ENCODE results near the gene EPHA8.

Gene EPHA8

DNA sequence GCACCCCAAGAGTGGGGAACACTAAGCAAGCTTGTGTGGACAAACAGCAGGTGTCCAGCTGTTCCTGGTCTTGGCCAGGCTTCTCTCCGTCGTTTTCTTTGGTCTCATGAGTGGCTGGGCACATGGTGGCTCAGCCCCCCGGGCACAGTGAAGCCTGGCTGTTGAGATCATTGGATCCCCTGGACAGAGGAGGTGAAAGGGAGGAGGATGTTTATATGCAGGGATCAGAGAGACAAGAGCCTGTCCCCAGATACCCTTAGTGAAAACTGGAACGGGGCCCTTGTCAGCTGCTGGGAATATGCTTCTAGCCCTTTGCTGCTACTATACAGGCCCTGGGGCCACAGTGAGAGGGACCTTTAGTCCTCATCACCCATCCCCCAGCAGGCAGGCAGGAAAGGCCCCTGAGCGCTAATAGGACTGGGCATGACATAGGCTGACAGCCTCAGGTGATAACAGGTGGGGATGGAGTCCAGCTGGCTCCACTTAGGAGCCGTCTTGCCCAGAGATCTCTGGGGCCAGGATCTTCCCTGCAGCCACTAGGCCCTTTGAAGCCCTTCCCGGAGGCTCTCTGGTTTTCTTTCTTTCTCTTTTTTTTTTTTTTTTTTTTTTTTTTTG is 16.4 kb downstream of the EPHA8 start:
- Histone ChIP-seq H2AFZ (ENCODE audit: low read length) (no peak overlapping the region), H3K27ac (replicated peaks; ENCODE audit: low read length) (no peak overlapping the region), H2AK5ac (ENCODE audit: low read depth, low read length) (no peak overlapping the region), H3K4me3 (ENCODE audit: low read length in 2 of 2) (no peak overlapping the region), H3K23ac (ENCODE audit: low read depth, low read length, poor library complexity) (peak overlapping the region; percentile 20), H3K36me3 (replicated peaks in 1 of 2; ENCODE audit: control insufficient read depth in 2 of 2, insufficient read depth in 2 of 2, low read length in 2 of 2) (peaks cover 0 to 9% of the 10 kb centered on the region in 2 donors), H2BK120ac (ENCODE audit: low read depth, low read length) (no peak overlapping the region), H3K4me2 (ENCODE audit: insufficient read depth, low read length, poor library complexity, severe bottlenecking) (no peak overlapping the region), H2BK5ac (ENCODE audit: low read length) (no peak overlapping the region), H4K8ac (ENCODE audit: low read depth, low read length) (no peak overlapping the region), H3K27me3 (ENCODE audit: control insufficient read depth in 3 of 3, insufficient read depth in 3 of 3, low read depth in 1 of 3, low read length in 3 of 3) (peaks cover 0 to 42% (median 7%) of the 10 kb centered on the region in 3 experiments), H3K14ac (ENCODE audit: low read length) (no peak overlapping the region), H3K4ac (ENCODE audit: low read length) (no peak overlapping the region), H2BK15ac (ENCODE audit: low read length) (no peak overlapping the region), H2BK12ac (ENCODE audit: low read length) (no peak overlapping the region), H3K9ac (ENCODE audit: low read depth, low read length, poor library complexity) (peak overlapping the region; percentile 35), H3K18ac (ENCODE audit: low read length) (peak overlapping the region; percentile 36), H4K91ac (ENCODE audit: low read depth, low read length, poor library complexity) (no peak overlapping the region), H3K79me1 (ENCODE audit: low read depth, low read length) (no peaks in the 10 kb centered on the region), H3K4me1 (ENCODE audit: control insufficient read depth in 2 of 2, insufficient read depth in 1 of 2, low read depth in 1 of 2, low read length in 2 of 2) (no peaks in the 10 kb centered on the region), H3K9me3 (replicated peaks in 1 of 2; ENCODE audit: control insufficient read depth in 2 of 2, insufficient read depth in 1 of 2, low read depth in 1 of 2, low read length in 2 of 2) (peaks cover 3 to 19% of the 10 kb centered on the region in 2 donors)
- WGBS, 2 donors (ENCODE audit: extremely low coverage in 2 of 2, insufficient read length in 2 of 2, insufficient replicate concordance in 1 of 2): no CpG with 5 or more reads among the region's 7 CpGs
- DNase-seq (ENCODE audit: low spot score): no peak

DNA sequence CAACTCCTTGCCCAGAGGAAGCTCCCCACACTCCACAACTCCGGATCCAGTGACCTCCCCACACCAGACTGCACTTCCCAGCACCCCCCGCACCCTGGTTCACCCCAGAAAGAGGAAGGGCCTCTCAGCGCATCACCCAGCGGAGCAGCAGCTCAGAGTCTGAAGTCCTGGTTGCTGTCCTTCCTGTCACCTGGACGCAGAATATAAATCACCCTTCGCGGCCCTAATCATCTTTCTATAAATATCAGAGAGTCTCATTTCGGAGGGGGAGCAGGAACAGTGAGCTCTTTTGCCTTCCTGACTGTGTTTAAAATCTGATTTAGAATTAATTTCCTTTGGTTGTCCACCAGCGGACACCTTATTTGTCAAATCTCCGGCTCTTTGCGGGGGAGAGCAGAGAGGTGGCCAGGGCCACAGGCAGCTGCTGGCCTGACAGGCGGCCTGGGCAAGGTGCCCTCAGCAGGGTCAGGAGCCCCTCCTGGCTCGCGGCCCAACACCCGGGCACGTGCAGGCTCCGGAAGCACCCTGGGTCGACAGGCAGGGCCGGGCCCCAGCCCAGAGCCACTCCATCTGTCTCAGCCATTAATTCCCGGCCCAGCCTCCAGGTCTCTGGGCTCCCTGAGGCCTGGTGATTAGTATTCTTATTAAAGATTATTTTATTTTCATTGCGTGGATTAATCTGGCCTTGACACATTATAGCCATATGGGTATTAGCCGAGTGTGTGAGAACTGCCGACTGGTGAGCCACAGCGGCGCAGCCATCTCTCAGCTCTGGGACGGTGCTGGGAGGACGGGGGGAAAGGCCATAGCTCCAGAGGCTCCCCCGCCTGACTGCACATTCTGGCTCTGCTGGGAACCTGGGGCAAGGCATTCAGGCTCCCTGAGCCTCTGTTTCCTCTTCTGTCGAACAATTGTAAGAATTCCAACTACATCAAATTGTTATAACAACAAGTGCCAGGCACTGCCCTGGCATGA is 19.7 kb downstream of the EPHA8 start:
- no peak overlapping the region for H3K4me2 ChIP-seq (ENCODE audit: insufficient read depth, low read length, poor library complexity, severe bottlenecking)
- no peak overlapping the region for H3K4me3 ChIP-seq (ENCODE audit: low read length in 2 of 2)
- H2AK5ac ChIP-seq (ENCODE audit: low read depth, low read length): no peak overlapping the region
- no peak overlapping the region for H2BK120ac ChIP-seq (ENCODE audit: low read depth, low read length)
- H3K9ac ChIP-seq (ENCODE audit: low read depth, low read length, poor library complexity): no peak overlapping the region
- H3K14ac ChIP-seq (ENCODE audit: low read length): no peak overlapping the region
- no peak overlapping the region for H3K4ac ChIP-seq (ENCODE audit: low read length)
- H3K27ac ChIP-seq (replicated peaks; ENCODE audit: low read length): no peak overlapping the region
- no peak overlapping the region for H2BK15ac ChIP-seq (ENCODE audit: low read length)
- no peak overlapping the region for H4K91ac ChIP-seq (ENCODE audit: low read depth, low read length, poor library complexity)
- peaks cover 0 to 7% of the 10 kb centered on the region in 2 donors for H3K36me3 ChIP-seq (replicated peaks in 1 of 2; ENCODE audit: control insufficient read depth in 2 of 2, insufficient read depth in 2 of 2, low read length in 2 of 2)
- no peaks in the 10 kb centered on the region for H3K79me1 ChIP-seq (ENCODE audit: low read depth, low read length)
- DNase-seq (ENCODE audit: low spot score): no peak
- no peak overlapping the region for H3K23ac ChIP-seq (ENCODE audit: low read depth, low read length, poor library complexity)
- H4K8ac ChIP-seq (ENCODE audit: low read depth, low read length): no peak overlapping the region
- no peak overlapping the region for H2BK12ac ChIP-seq (ENCODE audit: low read length)
- H2AFZ ChIP-seq (ENCODE audit: low read length): no peak overlapping the region
- no peak overlapping the region for H3K18ac ChIP-seq (ENCODE audit: low read length)
- WGBS, 2 donors (ENCODE audit: extremely low coverage in 2 of 2, insufficient read length in 2 of 2, insufficient replicate concordance in 1 of 2): no CpG with 5 or more reads among the region's 29 CpGs
- no peaks in the 10 kb centered on the region for H3K4me1 ChIP-seq (ENCODE audit: control insufficient read depth in 2 of 2, insufficient read depth in 1 of 2, low read depth in 1 of 2, low read length in 2 of 2)
- H3K27me3 ChIP-seq (ENCODE audit: control insufficient read depth in 3 of 3, insufficient read depth in 3 of 3, low read depth in 1 of 3, low read length in 3 of 3): peaks cover 0 to 58% (median 6%) of the 10 kb centered on the region in 3 experiments
- H3K9me3 ChIP-seq (replicated peaks in 1 of 2; ENCODE audit: control insufficient read depth in 2 of 2, insufficient read depth in 1 of 2, low read depth in 1 of 2, low read length in 2 of 2): peaks cover 1 to 15% of the 10 kb centered on the region in 2 donors
- no peak overlapping the region for H2BK5ac ChIP-seq (ENCODE audit: low read length)

- Histone ChIP-seq H3K27ac (replicated peaks; ENCODE audit: low read length) (no peak overlapping the region), H2BK15ac (ENCODE audit: low read length) (no peak overlapping the region), H2BK12ac (ENCODE audit: low read length) (no peak overlapping the region), H3K9ac (ENCODE audit: low read depth, low read length, poor library complexity) (no peak overlapping the region), H2BK5ac (ENCODE audit: low read length) (no peak overlapping the region), H3K79me1 (ENCODE audit: low read depth, low read length) (no peaks in the 10 kb centered on the region), H2BK120ac (ENCODE audit: low read depth, low read length) (no peak overlapping the region), H3K4me2 (ENCODE audit: insufficient read depth, low read length, poor library complexity, severe bottlenecking) (no peak overlapping the region), H3K4ac (ENCODE audit: low read length) (no peak overlapping the region), H2AFZ (ENCODE audit: low read length) (no peak overlapping the region), H4K91ac (ENCODE audit: low read depth, low read length, poor library complexity) (no peak overlapping the region), H3K9me3 (replicated peaks in 1 of 2; ENCODE audit: control insufficient read depth in 2 of 2, insufficient read depth in 1 of 2, low read depth in 1 of 2, low read length in 2 of 2) (peaks cover 0 to 4% of the 10 kb centered on the region in 2 donors), H3K36me3 (replicated peaks in 1 of 2; ENCODE audit: control insufficient read depth in 2 of 2, insufficient read depth in 2 of 2, low read length in 2 of 2) (no peaks in the 10 kb centered on the region), H3K23ac (ENCODE audit: low read depth, low read length, poor library complexity) (no peak overlapping the region), H3K18ac (ENCODE audit: low read length) (no peak overlapping the region), H3K4me1 (ENCODE audit: control insufficient read depth in 2 of 2, insufficient read depth in 1 of 2, low read depth in 1 of 2, low read length in 2 of 2) (no peaks in the 10 kb centered on the region), H4K8ac (ENCODE audit: low read depth, low read length) (no peak overlapping the region), H3K27me3 (ENCODE audit: control insufficient read depth in 3 of 3, insufficient read depth in 3 of 3, low read depth in 1 of 3, low read length in 3 of 3) (peaks cover 0 to 67% (median 0%) of the 10 kb centered on the region in 3 experiments), H3K14ac (ENCODE audit: low read length) (no peak overlapping the region), H3K4me3 (ENCODE audit: low read length in 2 of 2) (no peak overlapping the region), H2AK5ac (ENCODE audit: low read depth, low read length) (no peak overlapping the region)
- no CpG with 5 or more reads among the region's 10 CpGs for WGBS, 2 donors (ENCODE audit: extremely low coverage in 2 of 2, insufficient read length in 2 of 2, insufficient replicate concordance in 1 of 2)
- DNase-seq (ENCODE audit: low spot score): no peak
Measured at GRCh38 chr1:22584001-22584562, 20.8 kb downstream of the EPHA8 start.

GRCh38 chr1:22584970-22585369 is 21.7 kb downstream of the EPHA8 start:
- Histone ChIP-seq H2BK5ac (ENCODE audit: low read length) (no peak overlapping the region), H3K79me1 (ENCODE audit: low read depth, low read length) (no peaks in the 10 kb centered on the region), H2BK15ac (ENCODE audit: low read length) (no peak overlapping the region), H3K4me2 (ENCODE audit: insufficient read depth, low read length, poor library complexity, severe bottlenecking) (no peak overlapping the region), H3K14ac (ENCODE audit: low read length) (no peak overlapping the region), H3K18ac (ENCODE audit: low read length) (no peak overlapping the region), H3K9me3 (replicated peaks in 1 of 2; ENCODE audit: control insufficient read depth in 2 of 2, insufficient read depth in 1 of 2, low read depth in 1 of 2, low read length in 2 of 2) (peaks cover 0 to 1% of the 10 kb centered on the region in 2 donors), H2AFZ (ENCODE audit: low read length) (no peak overlapping the region), H3K4me1 (ENCODE audit: control insufficient read depth in 2 of 2, insufficient read depth in 1 of 2, low read depth in 1 of 2, low read length in 2 of 2) (no peaks in the 10 kb centered on the region), H4K8ac (ENCODE audit: low read depth, low read length) (no peak overlapping the region), H3K23ac (ENCODE audit: low read depth, low read length, poor library complexity) (no peak overlapping the region), H2BK12ac (ENCODE audit: low read length) (no peak overlapping the region), H2AK5ac (ENCODE audit: low read depth, low read length) (no peak overlapping the region), H2BK120ac (ENCODE audit: low read depth, low read length) (no peak overlapping the region), H3K36me3 (replicated peaks in 1 of 2; ENCODE audit: control insufficient read depth in 2 of 2, insufficient read depth in 2 of 2, low read length in 2 of 2) (no peaks in the 10 kb centered on the region), H3K27ac (replicated peaks; ENCODE audit: low read length) (no peak overlapping the region), H3K9ac (ENCODE audit: low read depth, low read length, poor library complexity) (no peak overlapping the region), H3K27me3 (ENCODE audit: control insufficient read depth in 3 of 3, insufficient read depth in 3 of 3, low read depth in 1 of 3, low read length in 3 of 3) (peaks cover 0 to 75% (median 0%) of the 10 kb centered on the region in 3 experiments), H3K4me3 (ENCODE audit: low read length in 2 of 2) (no peak overlapping the region), H3K4ac (ENCODE audit: low read length) (no peak overlapping the region), H4K91ac (ENCODE audit: low read depth, low read length, poor library complexity) (no peak overlapping the region)
- no peak for DNase-seq (ENCODE audit: low spot score)
- no CpG with 5 or more reads among the region's 9 CpGs for WGBS, 2 donors (ENCODE audit: extremely low coverage in 2 of 2, insufficient read length in 2 of 2, insufficient replicate concordance in 1 of 2)

All from neuronal stem cell (in vitro differentiated cells).